WTC11 (cell line): ENCODE data around the gene ALMS1.
"Not testable (repeated sequence)": the region's sequence is repeated elsewhere in the genome, so short reads cannot be mapped to it uniquely, and the experiment has no call there.

Source experiments
- CREB1 ChIP-seq: sonication (generic); formaldehyde crosslinking; IDR thresholded peaks from 2 replicates; pipeline ENCODE4 v1.8.0; 2023; ENCODE audit warnings: mild to moderate bottlenecking, missing genetic modification reagents
- FOXK1 ChIP-seq: sonication (generic); formaldehyde crosslinking; IDR thresholded peaks from 2 replicates; pipeline ENCODE4 v1.8.0; 2022; ENCODE audit warnings: mild to moderate bottlenecking, moderate library complexity, missing genetic modification reagents
- FOXP1 ChIP-seq: sonication (generic); formaldehyde crosslinking; IDR thresholded peaks from 2 replicates; pipeline ENCODE4 v1.8.0; 2022; ENCODE audit warnings: missing genetic modification reagents, mild to moderate bottlenecking, moderate library complexity, borderline replicate concordance
- PREB ChIP-seq: sonication (generic); formaldehyde crosslinking; IDR thresholded peaks from 2 replicates; pipeline ENCODE4 v1.8.1; 2022; ENCODE audit warnings: mild to moderate bottlenecking, missing genetic modification reagents, moderate library complexity, borderline replicate concordance
- TP53 ChIP-seq: sonication (generic); formaldehyde crosslinking; IDR thresholded peaks from 2 replicates; pipeline ENCODE4 v1.8.1; 2023; ENCODE audit warnings: mild to moderate bottlenecking, missing genetic modification reagents
- TF ChIP-seq, protein P1 (sequence below): fragments of 200-600 bp; IDR thresholded peaks from 2 replicates; pipeline ENCODE4 v1.8.0; 2022; ENCODE audit warnings: antibody characterized with exemption

DNA sequence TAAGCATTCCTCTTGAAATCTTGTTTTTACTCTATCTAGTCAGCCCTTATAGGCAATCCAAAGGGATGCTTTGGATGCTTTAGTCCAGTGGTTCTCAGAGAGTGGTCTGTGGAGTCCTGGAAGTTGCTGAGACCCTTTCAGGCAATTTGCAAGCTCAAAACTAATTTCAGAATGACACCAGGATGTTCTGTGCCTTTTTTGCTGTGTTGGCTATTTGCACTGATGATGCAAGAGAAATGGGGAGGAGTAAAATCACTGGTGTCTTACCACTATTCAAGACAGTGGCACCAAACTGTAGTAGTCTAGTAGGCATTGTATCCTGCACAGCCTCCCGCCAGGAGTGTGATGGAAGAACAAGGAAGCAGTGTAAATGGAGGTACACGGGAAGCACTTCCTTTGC lies 219.0 kb downstream of the ALMS1 start:
- not testable (repeated sequence) for TF ChIP-seq TP53, FOXP1, FOXK1, PREB, CREB1 (CRISPR knock-in tag)
- TF ChIP-seq, protein P1, sequence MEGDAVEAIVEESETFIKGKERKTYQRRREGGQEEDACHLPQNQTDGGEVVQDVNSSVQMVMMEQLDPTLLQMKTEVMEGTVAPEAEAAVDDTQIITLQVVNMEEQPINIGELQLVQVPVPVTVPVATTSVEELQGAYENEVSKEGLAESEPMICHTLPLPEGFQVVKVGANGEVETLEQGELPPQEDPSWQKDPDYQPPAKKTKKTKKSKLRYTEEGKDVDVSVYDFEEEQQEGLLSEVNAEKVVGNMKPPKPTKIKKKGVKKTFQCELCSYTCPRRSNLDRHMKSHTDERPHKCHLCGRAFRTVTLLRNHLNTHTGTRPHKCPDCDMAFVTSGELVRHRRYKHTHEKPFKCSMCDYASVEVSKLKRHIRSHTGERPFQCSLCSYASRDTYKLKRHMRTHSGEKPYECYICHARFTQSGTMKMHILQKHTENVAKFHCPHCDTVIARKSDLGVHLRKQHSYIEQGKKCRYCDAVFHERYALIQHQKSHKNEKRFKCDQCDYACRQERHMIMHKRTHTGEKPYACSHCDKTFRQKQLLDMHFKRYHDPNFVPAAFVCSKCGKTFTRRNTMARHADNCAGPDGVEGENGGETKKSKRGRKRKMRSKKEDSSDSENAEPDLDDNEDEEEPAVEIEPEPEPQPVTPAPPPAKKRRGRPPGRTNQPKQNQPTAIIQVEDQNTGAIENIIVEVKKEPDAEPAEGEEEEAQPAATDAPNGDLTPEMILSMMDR, result not testable (repeated sequence)
